OCI-LY7 (cell line): ENCODE data around the gene VPS37C. TPM values are rescaled to one million over a fixed set of nuclear protein-coding genes. Genes with fewer than 3 reads are reported as not detected.
"Not testable (repeated sequence)": the region's sequence is repeated elsewhere in the genome, so short reads cannot be mapped to it uniquely, and the experiment has no call there.

ENCODE experiments used
- Bru-seq: library from RNA; stranded (reverse); fragments of 400-500 nt; gene quantifications from one replicate; lab custom pipeline; 2021; lab: Mats Ljungman, UMichigan
- BruChase-seq, 2 experiments: library from RNA; stranded (reverse); fragments of 400-500 nt; gene quantifications; one replicate each; lab custom pipeline; 2021; lab: Mats Ljungman, UMichigan
- BruUV-seq: library from RNA; stranded (reverse); fragments of 400-500 nt; replicated peaks from 2 replicates; lab custom pipeline; 2021; lab: Mats Ljungman, UMichigan
- CTCF ChIA-PET: fragments of 300-600 bp; sonication (Branson Sonifier 250); formaldehyde crosslinking; loops from one replicate; lab custom pipeline; 2022; ENCODE audit warnings: antibody characterized with exemption; ENCODE audit not compliant: unreplicated experiment; lab: Charles Lee
- POLR2A ChIA-PET: fragments of 300-600 bp; sonication (Branson Sonifier 250); formaldehyde crosslinking; loops from one replicate; lab custom pipeline; 2022; ENCODE audit warnings: antibody characterized with exemption; lab: Charles Lee
- DNase-seq: peaks from one replicate; pipeline ENCODE4 v3.0.0-alpha.2; 2015; ENCODE audit warnings: low spot score
- H2AFZ ChIP-seq: fragments of 200-600 bp; sonication (generic), shearing (Covaris generic); 2 replicates; pipeline ENCODE4 v1.6.1; 2014; ENCODE audit warnings: mild to moderate bottlenecking, antibody characterized with exemption, low read length, moderate library complexity
- H3K27ac ChIP-seq: fragments of 200-600 bp; sonication (generic); 2 replicates; pipeline ENCODE4 v1.5.1; 2014; ENCODE audit warnings: mixed run types, low read depth, mild to moderate bottlenecking, moderate library complexity, low read length, inconsistent platforms; ENCODE audit not compliant: poor library complexity, severe bottlenecking
- H3K36me3 ChIP-seq: fragments of 200-600 bp; sonication (generic); 2 replicates; pipeline ENCODE4 v1.6.1; 2014; ENCODE audit warnings: mild to moderate bottlenecking, antibody characterized with exemption, low read length, moderate library complexity, mixed read lengths; ENCODE audit not compliant: insufficient read depth
- H3K4me1 ChIP-seq: fragments of 200-600 bp; sonication (generic); 2 replicates; pipeline ENCODE4 v1.5.1; 2014; ENCODE audit warnings: mild to moderate bottlenecking, low read length; ENCODE audit not compliant: insufficient read depth, poor library complexity, severe bottlenecking
- H3K4me2 ChIP-seq: fragments of 200-600 bp; sonication (generic); 2 replicates; pipeline ENCODE4 v1.6.1; 2014; ENCODE audit warnings: mild to moderate bottlenecking, low read length
- H3K4me3 ChIP-seq: fragments of 200-600 bp; sonication (generic); 2 replicates; pipeline ENCODE4 v1.5.1; 2014; ENCODE audit warnings: mild to moderate bottlenecking, low read depth, low read length; ENCODE audit not compliant: poor library complexity, severe bottlenecking
- H3K79me2 ChIP-seq: fragments of 200-600 bp; sonication (generic); 2 replicates; pipeline ENCODE4 v1.6.1; 2016; ENCODE audit warnings: low read depth, mild to moderate bottlenecking, low read length, moderate library complexity, mixed read lengths; ENCODE audit not compliant: insufficient read depth
- H3K9me2 ChIP-seq: fragments of 200-600 bp; sonication (generic); 2 replicates; pipeline ENCODE4 v1.6.1; 2016; ENCODE audit warnings: mild to moderate bottlenecking, low read length, mixed read lengths; ENCODE audit not compliant: insufficient read depth
- H3K9me3 ChIP-seq: fragments of 200-600 bp; sonication (generic); 2 replicates; pipeline ENCODE4 v1.6.1; 2014; ENCODE audit warnings: mild to moderate bottlenecking, mixed run types, low read length, mixed read lengths
- H4K20me1 ChIP-seq: fragments of 200-600 bp; sonication (generic); 2 replicates; pipeline ENCODE4 v1.6.1; 2014; ENCODE audit warnings: mild to moderate bottlenecking, antibody characterized with exemption, low read length, moderate library complexity, mixed read lengths; ENCODE audit not compliant: insufficient read depth
- CTCF ChIP-seq: fragments of 200-600 bp; sonication (generic); conservative IDR thresholded peaks from 2 replicates; pipeline ENCODE4 v1.5.1; 2014; ENCODE audit warnings: mild to moderate bottlenecking, antibody characterized with exemption, low read length, moderate library complexity, mixed read lengths
- EZH2phosphoT487 ChIP-seq: fragments of 200-600 bp; sonication (generic); IDR thresholded peaks from 2 replicates; pipeline ENCODE4 v1.6.1; 2018; ENCODE audit warnings: low read depth, borderline replicate concordance, mild to moderate bottlenecking, mixed run types, antibody characterized with exemption, low read length, moderate library complexity, mixed read lengths
- intact Hi-C: fragments of 100-400 bp; cut with micrococcal nuclease; formaldehyde crosslinking; loops from one replicate; pipeline ENCODE4 v1.10.0; 2022; ENCODE audit not compliant: unreplicated experiment
- long read RNA-seq: library from polyadenylated mRNA; stranded (forward); transcript quantifications from one replicate; pipeline ENCODE4 v2.0.0, GENCODE V29; 2022
- total RNA-seq, 2 experiments: library from RNA; depleted of rRNA in 1 of 2; stranded (reverse); fragments of >200 nt in 1 of 2; shearing (Covaris generic) in 1 of 2; gene quantifications; 2 replicates each; pipeline ENCODE4 v1.2.3, GENCODE V29; 2014 to 2022

Gene VPS37C
- total RNA-seq (2014; rRNA removed; shearing (Covaris generic)) = 10.2 and 10.3 TPM in 2 replicates
- total RNA-seq (2022) = 12.8 and 13.3 TPM in 2 replicates
- percentile 63 among the genes with signal in this experiment for Bru-seq, nascent RNA
- percentile 75 among the genes with signal in this experiment for BruChase-seq, experiment 1, labeled RNA remaining after a 6-hour chase
- BruChase-seq, experiment 2, labeled RNA remaining after a 2-hour chase = percentile 70 among the genes with signal in this experiment
- long read RNA-seq, transcript VPS37C-201 (5 exons, 2,865 nt) = major isoform, 11 of 18 reads
- long read RNA-seq, partial matches to known transcripts = 1 of 18 reads
- long read RNA-seq, other reads (novel, unspliced or antisense) = 5 of 18 reads

GRCh38 chr11:61161190-61162091 is at the start of gene VPS37C:
Gene VPS37C (minus strand): TSS chr11:61161426. CDS start chr11:61138829, 22,597 bp downstream.
- ChIA-PET CTCF (interaction anchor here (1.3 kb wide), 1 partner anchor 20 kb away, joined by 3 read pairs; no protein-coding TSS in a partner anchor), POLR2A (interaction anchor here (0.6 to 1.6 kb wide), 3 partner anchors 173 to 470 kb away, joined by 3 to 5 read pairs (median 4); partner anchors contain the start of genes CPSF7 and SDHAF2)
- Histone ChIP-seq H3K4me1 (peaks cover 28% of the 10 kb centered on the region), H4K20me1 (no peaks in the 10 kb centered on the region), H3K4me3 (peak within 1 kb of the TSS; percentile 85), H3K9me2 (no peaks in the 10 kb centered on the region), H2AFZ (peak within 1 kb of the TSS; percentile 85), H3K36me3 (no peaks in the 10 kb centered on the region; the same call in 1 of the 2 replicates), H3K9me3 (peaks cover 5% of the 10 kb centered on the region; the same call in 1 of the 2 replicates), H3K4me2 (peak within 1 kb of the TSS; percentile 94), H3K79me2 (peaks cover 19% of the 10 kb centered on the region; the same call in 1 of the 2 replicates), H3K27ac (peak within 1 kb of the TSS; percentile 82)
- TSS peak; percentile 87 for BruUV-seq
- TF ChIP-seq EZH2phosphoT487 (no peak), CTCF (no peak)
- peak; percentile 92 for DNase-seq
- intact Hi-C loops = loop anchor here (1.0 to 2.0 kb wide), 4 partner anchors 196 to 255 kb away; partner anchors contain the start of genes PRPF19, SLC15A3 and TMEM109

GRCh38 chr11:61210629-61211028 is 49.4 kb upstream of the VPS37C start:
- H2AFZ ChIP-seq, H4K20me1 ChIP-seq, H3K4me1 ChIP-seq, H3K4me2 ChIP-seq, H3K79me2 ChIP-seq, H3K4me3 ChIP-seq, BruUV-seq, H3K9me2 ChIP-seq, CTCF ChIA-PET, H3K9me3 ChIP-seq, POLR2A ChIA-PET, H3K36me3 ChIP-seq, DNase-seq, H3K27ac ChIP-seq, intact Hi-C loops: not testable (repeated sequence)

GRCh38 chr11:61207636-61208310 is 46.5 kb upstream of the VPS37C start:
- H4K20me1 ChIP-seq, BruUV-seq, H3K4me1 ChIP-seq, H3K36me3 ChIP-seq, intact Hi-C loops, H3K4me3 ChIP-seq, H3K79me2 ChIP-seq, CTCF ChIA-PET, DNase-seq, H3K27ac ChIP-seq, H2AFZ ChIP-seq, H3K9me2 ChIP-seq, POLR2A ChIA-PET, H3K4me2 ChIP-seq, H3K9me3 ChIP-seq: not testable (repeated sequence)

GRCh38 chr11:61204502-61205059 is 43.4 kb upstream of the VPS37C start:
- H3K27ac ChIP-seq, BruUV-seq, CTCF ChIA-PET: not testable (repeated sequence)

More at GRCh38 chr11:61204502-61205059, 43.4 kb upstream of the VPS37C start:
- H3K36me3 ChIP-seq, H2AFZ ChIP-seq, H3K9me3 ChIP-seq, H3K9me2 ChIP-seq, DNase-seq, POLR2A ChIA-PET, H3K4me2 ChIP-seq, H3K4me3 ChIP-seq, H3K79me2 ChIP-seq, H3K4me1 ChIP-seq, H4K20me1 ChIP-seq, intact Hi-C loops: not testable (repeated sequence)
